Vagina (tissue), 2 donors: Measurements from ENCODE around the gene PTGDR.

Experiments
- CTCF ChIP-seq, 3 experiments: fragments of 450-650 bp in 2 of 3; fragments of 200-600 bp in 1 of 3; sonication (generic) in 1 of 3; IDR thresholded peaks; one replicate each; pipeline ENCODE4 v1.5.1; 2017 to 2019; ENCODE audit warnings: antibody characterized with exemption in 3 of 3, mild to moderate bottlenecking in 2 of 3, moderate library complexity in 2 of 3
- POLR2A ChIP-seq, 2 donors: fragments of 450-650 bp; IDR thresholded peaks; one replicate each; pipeline ENCODE4 v1.6.1; 2017; ENCODE audit warnings: antibody characterized with exemption in 2 of 2, mild to moderate bottlenecking in 2 of 2, moderate library complexity in 2 of 2

- TF ChIP-seq CTCF (IDR thresholded peaks at IDR 0.05) (no peak), POLR2A (IDR thresholded peaks at IDR 0.05) (no peak)
These were observed 15.8 kb upstream of the PTGDR start for GRCh38 chr14:52251724-52252123.
